Activated naive CD4-positive, alpha-beta T cell treated with anti-CD3 and anti-CD28 coated beads for 36 hours (primary cell): Measurements from ENCODE around the gene PELI3. TPM values are rescaled to one million over a fixed set of nuclear protein-coding genes. Genes with fewer than 3 reads are reported as not detected.
"Not testable (repeated sequence)": the region's sequence is repeated elsewhere in the genome, so short reads cannot be mapped to it uniquely, and the experiment has no call there.

Experiments used
- CTCF ChIA-PET: fragments of 350-600 bp; sonication (Branson Sonifier 250); formaldehyde crosslinking; loops from one replicate; lab custom pipeline; 2021; ENCODE audit warnings: antibody characterized with exemption; lab: Charles Lee
- DNase-seq: peaks from one replicate; pipeline ENCODE4 v3.0.0-alpha.2; 2020
- H3K27ac Mint-ChIP-seq: one replicate; pipeline ENCODE4 v1.8.0; 2021; ENCODE audit warnings: mild to moderate bottlenecking, mixed read lengths
- H3K27me3 Mint-ChIP-seq: one replicate; pipeline ENCODE4 v1.8.0; 2021; ENCODE audit warnings: low read depth, mixed read lengths
- H3K36me3 Mint-ChIP-seq: one replicate; pipeline ENCODE4 v1.8.0; 2021; ENCODE audit warnings: low read depth, mixed read lengths
- H3K4me1 Mint-ChIP-seq: one replicate; pipeline ENCODE4 v1.8.0; 2021; ENCODE audit warnings: low read depth, mixed read lengths
- H3K4me3 Mint-ChIP-seq: one replicate; pipeline ENCODE4 v1.8.0; 2021; ENCODE audit warnings: mild to moderate bottlenecking, moderate library complexity, mixed read lengths
- H3K9me3 Mint-ChIP-seq: one replicate; pipeline ENCODE4 v1.8.0; 2021; ENCODE audit warnings: mixed read lengths
- intact Hi-C: fragments of 100-400 bp; cut with micrococcal nuclease; formaldehyde crosslinking; loops from one replicate; pipeline ENCODE4 v1.15.1; 2023
- total RNA-seq, 2 experiments: library from RNA; stranded (reverse); gene quantifications; one replicate each; pipeline ENCODE4 v1.2.3, GENCODE V29; 2021

Gene PELI3
- total RNA-seq, 2 experiments from 2014 or later = 2.3 to 2.4 TPM

GRCh38 chr11:66451663-66452062 is 15.0 kb upstream of the PELI3 start:
- CTCF ChIA-PET = interaction anchor here (1.4 kb wide), 1 partner anchor 13 kb away, joined by 5 read pairs; the partner anchor contains the start of gene MRPL11
- H3K27ac Mint-ChIP-seq = no peak overlapping the region
- H3K4me3 Mint-ChIP-seq = no peak overlapping the region
- H3K4me1 Mint-ChIP-seq = peaks cover 16% of the 10 kb centered on the region
- no peaks in the 10 kb centered on the region for H3K36me3 Mint-ChIP-seq
- intact Hi-C loops = no loop called here
- no peaks in the 10 kb centered on the region for H3K9me3 Mint-ChIP-seq
- H3K27me3 Mint-ChIP-seq = no peaks in the 10 kb centered on the region
- DNase-seq = no peak

GRCh38 chr11:66454247-66454646 is 12.5 kb upstream of the PELI3 start:
- peak; percentile 31 for DNase-seq
- intact Hi-C loops = no loop called here
- Mint-ChIP-seq H3K27me3 (no peaks in the 10 kb centered on the region), H3K27ac (no peak overlapping the region), H3K4me1 (peaks cover 20% of the 10 kb centered on the region), H3K36me3 (no peaks in the 10 kb centered on the region), H3K4me3 (no peak overlapping the region), H3K9me3 (no peaks in the 10 kb centered on the region)
- CTCF ChIA-PET = interaction anchor here (1.1 kb wide), 1 partner anchor 11 kb away, joined by 3 read pairs; no protein-coding TSS in a partner anchor

GRCh38 chr11:66454828-66455227 is 11.9 kb upstream of the PELI3 start:
- Mint-ChIP-seq H3K27ac (no peak overlapping the region), H3K27me3 (no peaks in the 10 kb centered on the region), H3K4me1 (peaks cover 23% of the 10 kb centered on the region), H3K36me3 (no peaks in the 10 kb centered on the region), H3K4me3 (no peak overlapping the region), H3K9me3 (no peaks in the 10 kb centered on the region)
- intact Hi-C loops = no loop called here
- CTCF ChIA-PET = interaction anchor here (1.1 kb wide), 1 partner anchor 10 kb away, joined by 3 read pairs; no protein-coding TSS in a partner anchor
- DNase-seq = no peak

- Mint-ChIP-seq H3K4me3 (no peak overlapping the region), H3K4me1 (peaks cover 29% of the 10 kb centered on the region), H3K9me3 (peaks cover 2% of the 10 kb centered on the region), H3K36me3 (no peaks in the 10 kb centered on the region), H3K27ac (no peak overlapping the region), H3K27me3 (no peaks in the 10 kb centered on the region)
- intact Hi-C loops = no loop called here
- CTCF ChIA-PET = interaction anchor here (1.0 to 1.1 kb wide), 2 partner anchors 40 to 72 kb away, joined by 3 read pairs; no protein-coding TSS in a partner anchor
- DNase-seq = no peak
Measured at GRCh38 chr11:66457826-66458225, 8.9 kb upstream of the PELI3 start.

GRCh38 chr11:66459138-66459778 is 7.4 kb upstream of the PELI3 start:
- peaks cover 2% of the 10 kb centered on the region for H3K9me3 Mint-ChIP-seq
- H3K27me3 Mint-ChIP-seq = no peaks in the 10 kb centered on the region
- H3K4me1 Mint-ChIP-seq = peaks cover 28% of the 10 kb centered on the region
- intact Hi-C loops = no loop called here
- CTCF ChIA-PET = no interaction called here
- no peak overlapping the region for H3K27ac Mint-ChIP-seq
- DNase-seq = no peak
- H3K36me3 Mint-ChIP-seq = no peaks in the 10 kb centered on the region
- H3K4me3 Mint-ChIP-seq = no peak overlapping the region

- H3K27ac Mint-ChIP-seq = no peak overlapping the region
- no peaks in the 10 kb centered on the region for H3K36me3 Mint-ChIP-seq
- H3K4me1 Mint-ChIP-seq = peaks cover 29% of the 10 kb centered on the region
- no peak overlapping the region for H3K4me3 Mint-ChIP-seq
- CTCF ChIA-PET = interaction anchor here (0.5 to 0.8 kb wide), 2 partner anchors 23 to 108 kb away, joined by 3 to 5 read pairs; partner anchors contain the start of gene MRPL11
- intact Hi-C loops = no loop called here
- H3K27me3 Mint-ChIP-seq = no peaks in the 10 kb centered on the region
- peaks cover 2% of the 10 kb centered on the region for H3K9me3 Mint-ChIP-seq
- DNase-seq = no peak
Measured at GRCh38 chr11:66462010-66462409, 4.7 kb upstream of the PELI3 start.

GRCh38 chr11:66462911-66463310 is 3.8 kb upstream of the PELI3 start:
- CTCF ChIA-PET = interaction anchor here (0.7 to 1.2 kb wide), 2 partner anchors 24 to 680 kb away, joined by 3 to 5 read pairs; partner anchors contain the start of gene MRPL11
- Mint-ChIP-seq H3K27ac (peak overlapping the region; percentile 7), H3K27me3 (no peaks in the 10 kb centered on the region), H3K36me3 (no peaks in the 10 kb centered on the region), H3K4me3 (no peak overlapping the region), H3K9me3 (peaks cover 2% of the 10 kb centered on the region), H3K4me1 (peaks cover 34% of the 10 kb centered on the region)
- DNase-seq = no peak
- intact Hi-C loops = no loop called here

GRCh38 chr11:66464116-66464515 is 2.6 kb upstream of the PELI3 start:
- DNase-seq, H3K4me3 Mint-ChIP-seq, H3K27ac Mint-ChIP-seq, H3K27me3 Mint-ChIP-seq, H3K9me3 Mint-ChIP-seq, intact Hi-C loops, CTCF ChIA-PET, H3K36me3 Mint-ChIP-seq: not testable (repeated sequence)
- H3K4me1 Mint-ChIP-seq = peaks cover 37% of the 10 kb centered on the region

- peaks cover 33% of the 10 kb centered on the region for H3K4me1 Mint-ChIP-seq
Measured at GRCh38 chr11:66464916-66465315, 1.8 kb upstream of the PELI3 start.

GRCh38 chr11:66465373-66466224 is 1.1 kb upstream of the PELI3 start:
- Mint-ChIP-seq H3K4me1 (peaks cover 33% of the 10 kb centered on the region), H3K27ac (no peak overlapping the region), H3K36me3 (no peaks in the 10 kb centered on the region), H3K27me3 (no peaks in the 10 kb centered on the region), H3K4me3 (peak overlapping the region; percentile 82), H3K9me3 (peaks cover 2% of the 10 kb centered on the region)
- intact Hi-C loops = loop anchor here (1.0 to 2.0 kb wide), 4 partner anchors 15 to 47 kb away; partner anchors contain the start of genes BBS1 and DPP3
- CTCF ChIA-PET = interaction anchor here (0.8 to 1.0 kb wide), 2 partner anchors 11 to 27 kb away, joined by 3 to 4 read pairs; partner anchors contain the start of gene MRPL11
- no peak for DNase-seq

More at GRCh38 chr11:66464916-66465315, 1.8 kb upstream of the PELI3 start:
- H3K27me3 Mint-ChIP-seq = no peaks in the 10 kb centered on the region
- no peaks in the 10 kb centered on the region for H3K36me3 Mint-ChIP-seq
- intact Hi-C loops = no loop called here
- H3K27ac Mint-ChIP-seq = no peak overlapping the region
- H3K9me3 Mint-ChIP-seq = peaks cover 2% of the 10 kb centered on the region
- no peak overlapping the region for H3K4me3 Mint-ChIP-seq
- no peak for DNase-seq
- CTCF ChIA-PET = interaction anchor here (0.8 kb wide), 1 partner anchor 11 kb away, joined by 3 read pairs; no protein-coding TSS in a partner anchor

GRCh38 chr11:66467034-66467659 is 442 bp downstream of the PELI3 start:
- no peaks in the 10 kb centered on the region for H3K9me3 Mint-ChIP-seq
- peak overlapping the region; percentile 85 for H3K4me3 Mint-ChIP-seq
- no peaks in the 10 kb centered on the region for H3K27me3 Mint-ChIP-seq
- peak; percentile 39 for DNase-seq
- intact Hi-C loops = loop anchor here (2.0 kb wide), 1 partner anchor 44 kb away; the partner anchor contains the start of gene BBS1
- CTCF ChIA-PET = interaction anchor here (0.6 to 3.8 kb wide), 6 partner anchors 12 to 195 kb away, joined by 3 to 16 read pairs (median 4); partner anchors contain the start of gene BBS1
- H3K36me3 Mint-ChIP-seq = no peaks in the 10 kb centered on the region
- H3K27ac Mint-ChIP-seq = no peak overlapping the region
- H3K4me1 Mint-ChIP-seq = peaks cover 33% of the 10 kb centered on the region
